HG03103 (cell line): ENCODE results near the gene NHSL1.
A peak's percentile ranks its signal among the peaks of the same experiment; 100 is the strongest.

Experiments used
- ATAC-seq: cut with Tn5 transposase; IDR thresholded peaks from one replicate; pipeline ENCODE4 v1.9.1; 2021; ENCODE audit warnings: low read depth; ENCODE audit not compliant: unreplicated experiment

NHSL1 gene

GRCh38 chr6:138498629-138499302 is 528 bp downstream of the NHSL1 start:
- peak; percentile 3 for ATAC-seq

- ATAC-seq, result no peak
Observed at GRCh38 chr6:138497286-138497685, 2.0 kb downstream of the NHSL1 start.

- ATAC-seq, result no peak
Observed at GRCh38 chr6:138494312-138494711, 5.0 kb downstream of the NHSL1 start.

- ATAC-seq, result no peak
Observed at GRCh38 chr6:138493413-138493812, 5.9 kb downstream of the NHSL1 start.

GRCh38 chr6:138492871-138493270 is 6.4 kb downstream of the NHSL1 start:
- no peak for ATAC-seq

- no peak for ATAC-seq
Observed at GRCh38 chr6:138492113-138492512, 7.2 kb downstream of the NHSL1 start.

GRCh38 chr6:138491017-138491416 is 8.3 kb downstream of the NHSL1 start:
- no peak for ATAC-seq

GRCh38 chr6:138489846-138490245 is 9.4 kb downstream of the NHSL1 start:
- ATAC-seq, result no peak

GRCh38 chr6:138487102-138487604 is 12.1 kb downstream of the NHSL1 start:
- no peak for ATAC-seq

GRCh38 chr6:138486249-138487101 is 12.8 kb downstream of the NHSL1 start:
- ATAC-seq, result no peak

GRCh38 chr6:138485586-138486248 is 13.6 kb downstream of the NHSL1 start:
- no peak for ATAC-seq

- no peak for ATAC-seq
Observed at GRCh38 chr6:138485005-138485545, 14.2 kb downstream of the NHSL1 start.

GRCh38 chr6:138484018-138484731 is 15.1 kb downstream of the NHSL1 start:
- no peak for ATAC-seq

- ATAC-seq, result no peak
Observed at GRCh38 chr6:138482816-138483215, 16.5 kb downstream of the NHSL1 start.

- ATAC-seq, result no peak
Observed at GRCh38 chr6:138480279-138480949, 18.9 kb downstream of the NHSL1 start.

- no peak for ATAC-seq
Observed at GRCh38 chr6:138477913-138478539, 21.3 kb downstream of the NHSL1 start.

GRCh38 chr6:138476116-138476515 is 23.2 kb downstream of the NHSL1 start:
- no peak for ATAC-seq

GRCh38 chr6:138473144-138473543 is 26.1 kb downstream of the NHSL1 start:
- ATAC-seq, result no peak

- no peak for ATAC-seq
Observed at GRCh38 chr6:138468320-138469015, 30.8 kb downstream of the NHSL1 start.
